Measurements from ENCODE around the gene PLPP4.

Gene PLPP4

GRCh38 chr10:120480848-120481247 lies 23.8 kb downstream of the PLPP4 start:
- Histone ChIP-seq H2AFZ (ENCODE audit: low read depth, low read length, severe bottlenecking) (no peak overlapping the region), H3K9me2 (replicated peaks; ENCODE audit: insufficient read depth, low read length) (no peaks in the 10 kb centered on the region), H4K20me1 (ENCODE audit: low read depth, low read length) (no peaks in the 10 kb centered on the region), H3K79me2 (ENCODE audit: insufficient read depth, low read length) (no peaks in the 10 kb centered on the region), H3K9ac (ENCODE audit: low read length) (no peak overlapping the region), H3K9me3 (ENCODE audit: insufficient read depth, low read length) (no peaks in the 10 kb centered on the region), H3K4me2 (ENCODE audit: low read depth, low read length, poor library complexity, severe bottlenecking) (no peak overlapping the region), H3K27ac (ENCODE audit: low read depth, low read length) (no peak overlapping the region), H3K36me3 (ENCODE audit: low read length) (no peaks in the 10 kb centered on the region), H3K4me3 (ENCODE audit: insufficient read depth, low read length, poor library complexity, severe bottlenecking) (no peak overlapping the region), H3K27me3 (ENCODE audit: low read length) (no peaks in the 10 kb centered on the region), H3F3A (ENCODE audit: insufficient read depth) (no peaks in the 10 kb centered on the region)
- TF ChIP-seq, protein P1, sequence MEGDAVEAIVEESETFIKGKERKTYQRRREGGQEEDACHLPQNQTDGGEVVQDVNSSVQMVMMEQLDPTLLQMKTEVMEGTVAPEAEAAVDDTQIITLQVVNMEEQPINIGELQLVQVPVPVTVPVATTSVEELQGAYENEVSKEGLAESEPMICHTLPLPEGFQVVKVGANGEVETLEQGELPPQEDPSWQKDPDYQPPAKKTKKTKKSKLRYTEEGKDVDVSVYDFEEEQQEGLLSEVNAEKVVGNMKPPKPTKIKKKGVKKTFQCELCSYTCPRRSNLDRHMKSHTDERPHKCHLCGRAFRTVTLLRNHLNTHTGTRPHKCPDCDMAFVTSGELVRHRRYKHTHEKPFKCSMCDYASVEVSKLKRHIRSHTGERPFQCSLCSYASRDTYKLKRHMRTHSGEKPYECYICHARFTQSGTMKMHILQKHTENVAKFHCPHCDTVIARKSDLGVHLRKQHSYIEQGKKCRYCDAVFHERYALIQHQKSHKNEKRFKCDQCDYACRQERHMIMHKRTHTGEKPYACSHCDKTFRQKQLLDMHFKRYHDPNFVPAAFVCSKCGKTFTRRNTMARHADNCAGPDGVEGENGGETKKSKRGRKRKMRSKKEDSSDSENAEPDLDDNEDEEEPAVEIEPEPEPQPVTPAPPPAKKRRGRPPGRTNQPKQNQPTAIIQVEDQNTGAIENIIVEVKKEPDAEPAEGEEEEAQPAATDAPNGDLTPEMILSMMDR (IDR thresholded peaks at IDR 0.05; ENCODE audit: insufficient read depth, low read length, poor library complexity, severe bottlenecking), result no peak
- TF ChIP-seq EZH2phosphoT487 (conservative IDR thresholded peaks at IDR 0.05; ENCODE audit: low read length), result no peak

GRCh38 chr10:120483006-120483405 lies 26.0 kb downstream of the PLPP4 start:
- no peak overlapping the region for H2AFZ ChIP-seq (ENCODE audit: low read depth, low read length, severe bottlenecking)
- TF ChIP-seq, protein P1 (IDR thresholded peaks at IDR 0.05; ENCODE audit: insufficient read depth, low read length, poor library complexity, severe bottlenecking), result no peak
- no peak for TF ChIP-seq EZH2phosphoT487 (conservative IDR thresholded peaks at IDR 0.05; ENCODE audit: low read length)
- no peak overlapping the region for H3K4me3 ChIP-seq (ENCODE audit: insufficient read depth, low read length, poor library complexity, severe bottlenecking)
- no peaks in the 10 kb centered on the region for H3F3A ChIP-seq (ENCODE audit: insufficient read depth)
- H3K4me2 ChIP-seq (ENCODE audit: low read depth, low read length, poor library complexity, severe bottlenecking), result no peak overlapping the region
- no peaks in the 10 kb centered on the region for H4K20me1 ChIP-seq (ENCODE audit: low read depth, low read length)
- H3K9ac ChIP-seq (ENCODE audit: low read length), result no peak overlapping the region
- H3K27ac ChIP-seq (ENCODE audit: low read depth, low read length), result no peak overlapping the region
- H3K27me3 ChIP-seq (ENCODE audit: low read length), result no peaks in the 10 kb centered on the region
- H3K36me3 ChIP-seq (ENCODE audit: low read length), result no peaks in the 10 kb centered on the region
- no peaks in the 10 kb centered on the region for H3K79me2 ChIP-seq (ENCODE audit: insufficient read depth, low read length)
- H3K9me2 ChIP-seq (replicated peaks; ENCODE audit: insufficient read depth, low read length), result no peaks in the 10 kb centered on the region
- no peaks in the 10 kb centered on the region for H3K9me3 ChIP-seq (ENCODE audit: insufficient read depth, low read length)

DNA sequence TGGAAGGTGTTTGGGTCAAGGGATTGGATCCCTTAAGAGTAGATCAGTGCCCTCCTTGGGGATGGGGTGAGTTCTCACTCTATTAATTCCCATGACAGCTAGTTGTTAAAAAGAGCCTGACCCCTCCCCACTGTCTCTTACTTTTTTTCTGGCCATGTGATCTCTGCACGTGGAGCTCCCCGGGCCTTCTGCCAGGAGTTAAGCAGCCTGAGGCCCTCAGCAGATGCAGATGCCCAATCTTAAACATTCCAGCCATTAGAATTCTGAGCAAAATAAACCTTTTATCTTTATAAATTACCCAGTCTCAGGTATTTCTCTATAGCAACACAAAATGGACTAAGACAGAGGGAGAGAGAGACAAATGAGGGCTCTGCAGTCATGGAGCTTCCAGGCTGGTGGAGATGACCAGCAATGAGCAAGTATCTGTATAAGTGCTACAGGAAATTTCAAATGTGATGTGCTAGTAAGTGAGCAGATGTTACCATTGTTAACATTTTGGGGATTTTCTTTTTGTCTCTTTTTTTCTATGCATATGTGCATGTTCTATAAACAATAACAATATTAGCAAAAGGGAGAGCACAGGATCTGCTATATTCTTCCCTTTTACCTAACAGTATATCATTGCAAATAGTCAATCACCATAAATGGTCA lies 26.7 kb downstream of the PLPP4 start:
- no peaks in the 10 kb centered on the region for H3K9me3 ChIP-seq (ENCODE audit: insufficient read depth, low read length)
- H3K4me2 ChIP-seq (ENCODE audit: low read depth, low read length, poor library complexity, severe bottlenecking), result no peak overlapping the region
- TF ChIP-seq, protein P1 (IDR thresholded peaks at IDR 0.05; ENCODE audit: insufficient read depth, low read length, poor library complexity, severe bottlenecking), result no peak
- no peak for TF ChIP-seq EZH2phosphoT487 (conservative IDR thresholded peaks at IDR 0.05; ENCODE audit: low read length)
- H3K27me3 ChIP-seq (ENCODE audit: low read length), result no peaks in the 10 kb centered on the region
- H4K20me1 ChIP-seq (ENCODE audit: low read depth, low read length), result no peaks in the 10 kb centered on the region
- no peak overlapping the region for H3K4me3 ChIP-seq (ENCODE audit: insufficient read depth, low read length, poor library complexity, severe bottlenecking)
- no peaks in the 10 kb centered on the region for H3K9me2 ChIP-seq (replicated peaks; ENCODE audit: insufficient read depth, low read length)
- no peak overlapping the region for H2AFZ ChIP-seq (ENCODE audit: low read depth, low read length, severe bottlenecking)
- no peaks in the 10 kb centered on the region for H3K36me3 ChIP-seq (ENCODE audit: low read length)
- H3K9ac ChIP-seq (ENCODE audit: low read length), result no peak overlapping the region
- H3K27ac ChIP-seq (ENCODE audit: low read depth, low read length), result no peak overlapping the region
- H3F3A ChIP-seq (ENCODE audit: insufficient read depth), result no peaks in the 10 kb centered on the region
- H3K79me2 ChIP-seq (ENCODE audit: insufficient read depth, low read length), result no peaks in the 10 kb centered on the region

Measured in SU-DHL-6 (cell line).